HG03378 (cell line): ENCODE results near the gene PHKA1.
"Not testable (repeated sequence)": the region's sequence is repeated elsewhere in the genome, so short reads cannot be mapped to it uniquely, and the experiment has no call there.

Source experiments
- ATAC-seq: cut with Tn5 transposase; IDR thresholded peaks from one replicate; pipeline ENCODE4 v1.9.1; 2021; ENCODE audit warnings: mild to moderate bottlenecking, moderate library complexity; ENCODE audit not compliant: unreplicated experiment

The PHKA1 gene

GRCh38 chrX:72713599-72714477 is at the start of gene PHKA1:
Gene PHKA1, minus strand, starts transcription at chrX:72714306. Its CDS starts 426 bp downstream, at chrX:72713880.
- not testable (repeated sequence) for ATAC-seq

GRCh38 chrX:72760454-72760853 is 46.3 kb upstream of the PHKA1 start:
- not testable (repeated sequence) for ATAC-seq

GRCh38 chrX:72748545-72748944 is 34.4 kb upstream of the PHKA1 start:
- ATAC-seq = not testable (repeated sequence)

- not testable (repeated sequence) for ATAC-seq
These were observed 31.4 kb upstream of the PHKA1 start for GRCh38 chrX:72745546-72745945.

GRCh38 chrX:72735561-72735960 is 21.5 kb upstream of the PHKA1 start:
- no peak for ATAC-seq

- ATAC-seq = not testable (repeated sequence)
These were observed 19.5 kb upstream of the PHKA1 start for GRCh38 chrX:72733636-72734035.

- ATAC-seq = no peak
These were observed 13.7 kb upstream of the PHKA1 start for GRCh38 chrX:72727846-72728245.

GRCh38 chrX:72716766-72717165 is 2.7 kb upstream of the PHKA1 start:
- ATAC-seq = no peak

GRCh38 chrX:72715546-72715945 is 1.4 kb upstream of the PHKA1 start:
- ATAC-seq = no peak

GRCh38 chrX:72714478-72714916 is 391 bp upstream of the PHKA1 start:
- ATAC-seq = no peak

- no peak for ATAC-seq
These were observed 976 bp downstream of the PHKA1 start for GRCh38 chrX:72713130-72713529.

- no peak for ATAC-seq
These were observed 1.9 kb downstream of the PHKA1 start for GRCh38 chrX:72712094-72712755.

GRCh38 chrX:72705814-72706213 is 8.3 kb downstream of the PHKA1 start:
- ATAC-seq = no peak

GRCh38 chrX:72705111-72705510 is 9.0 kb downstream of the PHKA1 start:
- no peak for ATAC-seq

GRCh38 chrX:72694170-72694569 is 19.9 kb downstream of the PHKA1 start:
- no peak for ATAC-seq

- ATAC-seq = no peak
These were observed 20.6 kb downstream of the PHKA1 start for GRCh38 chrX:72693477-72693876.

- ATAC-seq = no peak
These were observed 26.7 kb downstream of the PHKA1 start for GRCh38 chrX:72687396-72687795.

GRCh38 chrX:72685810-72686456 is 28.2 kb downstream of the PHKA1 start:
- ATAC-seq = no peak

- ATAC-seq = no peak
These were observed 29.1 kb downstream of the PHKA1 start for GRCh38 chrX:72685018-72685417.

GRCh38 chrX:72683631-72684030 is 30.5 kb downstream of the PHKA1 start:
- ATAC-seq = no peak

GRCh38 chrX:72676465-72676864 is 37.6 kb downstream of the PHKA1 start:
- no peak for ATAC-seq

- ATAC-seq = not testable (repeated sequence)
These were observed 40.2 kb downstream of the PHKA1 start for GRCh38 chrX:72673951-72674350.
